Measurements from ENCODE around the gene SMTN.
"Not testable (repeated sequence)": the region's sequence is repeated elsewhere in the genome, so short reads cannot be mapped to it uniquely, and the experiment has no call there.

The SMTN gene

GRCh38 chr22:31073545-31074145 lies 7.5 kb upstream of the SMTN start:
- not testable (repeated sequence) for DNase-seq

GRCh38 chr22:31075961-31076360 lies 5.2 kb upstream of the SMTN start:
- no peak for DNase-seq

DNA sequence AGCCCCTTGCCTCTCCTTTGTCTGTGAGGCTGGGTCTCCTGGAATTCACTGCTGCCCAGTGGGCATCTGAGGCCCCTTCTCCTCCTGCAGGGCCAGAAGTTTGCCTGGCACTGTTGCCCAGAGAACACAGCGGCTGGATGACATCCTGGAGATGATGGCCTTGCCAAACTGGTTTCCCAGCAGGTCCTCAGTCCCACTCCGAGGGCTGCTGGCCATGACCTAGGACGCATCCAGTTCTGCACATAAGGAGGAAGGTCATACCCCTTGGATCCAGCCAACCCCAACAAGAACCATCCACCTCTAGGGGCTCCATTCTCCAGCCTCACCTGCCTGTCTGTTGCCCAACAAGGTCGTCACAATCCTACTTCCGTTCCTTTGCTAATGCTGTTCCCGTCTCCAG lies 3.4 kb upstream of the SMTN start:
- DNase-seq: no peak

GRCh38 chr22:31078389-31078788 lies 2.7 kb upstream of the SMTN start:
- DNase-seq: not testable (repeated sequence)

- no peak for DNase-seq
Measured at GRCh38 chr22:31079095-31079642, 1.9 kb upstream of the SMTN start.

DNA sequence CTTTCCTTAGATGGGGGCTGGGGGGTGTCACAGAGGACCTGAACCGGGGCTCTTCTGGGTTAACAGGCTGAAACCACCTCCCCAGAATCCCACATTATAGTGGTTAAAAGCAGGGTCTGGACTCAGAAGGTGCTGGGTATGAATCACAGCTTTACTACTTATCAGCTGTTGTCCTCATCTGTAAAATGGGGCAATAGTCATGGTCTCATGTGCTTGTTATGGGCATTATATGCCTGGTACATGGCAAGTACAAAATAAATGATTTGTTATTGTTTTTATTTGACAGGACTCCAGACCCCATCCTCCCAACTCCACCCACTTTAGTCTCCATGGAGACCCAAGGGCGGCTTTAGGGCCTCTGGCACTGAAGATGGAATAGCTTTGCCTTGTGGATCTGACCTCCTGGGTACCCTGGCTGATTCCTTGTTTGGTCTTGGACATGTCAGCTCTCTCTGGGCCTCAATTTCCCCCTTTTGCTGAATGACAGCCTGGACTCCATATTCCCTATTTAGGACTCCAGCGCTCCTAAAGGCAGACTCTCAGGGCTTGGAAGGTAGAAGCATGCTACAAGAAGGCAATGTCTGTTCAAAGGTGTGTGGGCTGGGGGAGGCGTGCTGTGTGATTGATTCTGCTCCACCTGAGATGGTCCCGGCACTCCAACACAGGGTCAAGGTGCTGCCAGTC lies 812 bp upstream of the SMTN start:
- no peak for DNase-seq

DNA sequence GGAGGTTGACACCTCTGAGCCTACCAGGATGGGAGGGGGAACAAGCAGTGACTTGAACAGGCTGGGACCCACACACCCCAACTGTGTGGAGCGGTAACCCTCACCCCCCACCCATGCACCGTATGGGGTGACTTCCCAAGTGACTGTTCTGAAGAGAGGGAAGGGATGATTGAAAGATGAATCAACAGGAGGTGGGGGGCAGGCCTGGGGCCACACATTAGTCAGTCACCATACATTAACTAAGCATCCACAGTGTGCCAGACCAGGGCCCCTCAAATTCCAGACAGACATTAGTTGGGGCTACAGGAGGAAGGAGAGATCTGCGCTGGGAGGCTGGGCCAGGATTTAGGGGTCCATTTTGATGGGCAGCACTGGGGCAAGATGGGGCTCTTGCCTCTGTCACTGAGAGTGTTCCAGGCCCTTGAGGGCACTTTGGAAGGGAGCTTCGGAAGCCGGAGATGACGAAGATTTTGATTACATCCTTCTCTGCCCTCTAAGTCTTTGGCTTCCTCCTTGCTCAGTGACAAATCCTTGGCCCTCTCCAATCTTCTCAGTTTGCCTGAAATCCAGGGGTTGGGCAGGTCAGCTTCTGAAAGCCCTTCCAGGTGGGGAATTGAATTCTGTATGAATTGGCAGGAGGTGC lies 966 bp downstream of the SMTN start:
- no peak for DNase-seq

DNA sequence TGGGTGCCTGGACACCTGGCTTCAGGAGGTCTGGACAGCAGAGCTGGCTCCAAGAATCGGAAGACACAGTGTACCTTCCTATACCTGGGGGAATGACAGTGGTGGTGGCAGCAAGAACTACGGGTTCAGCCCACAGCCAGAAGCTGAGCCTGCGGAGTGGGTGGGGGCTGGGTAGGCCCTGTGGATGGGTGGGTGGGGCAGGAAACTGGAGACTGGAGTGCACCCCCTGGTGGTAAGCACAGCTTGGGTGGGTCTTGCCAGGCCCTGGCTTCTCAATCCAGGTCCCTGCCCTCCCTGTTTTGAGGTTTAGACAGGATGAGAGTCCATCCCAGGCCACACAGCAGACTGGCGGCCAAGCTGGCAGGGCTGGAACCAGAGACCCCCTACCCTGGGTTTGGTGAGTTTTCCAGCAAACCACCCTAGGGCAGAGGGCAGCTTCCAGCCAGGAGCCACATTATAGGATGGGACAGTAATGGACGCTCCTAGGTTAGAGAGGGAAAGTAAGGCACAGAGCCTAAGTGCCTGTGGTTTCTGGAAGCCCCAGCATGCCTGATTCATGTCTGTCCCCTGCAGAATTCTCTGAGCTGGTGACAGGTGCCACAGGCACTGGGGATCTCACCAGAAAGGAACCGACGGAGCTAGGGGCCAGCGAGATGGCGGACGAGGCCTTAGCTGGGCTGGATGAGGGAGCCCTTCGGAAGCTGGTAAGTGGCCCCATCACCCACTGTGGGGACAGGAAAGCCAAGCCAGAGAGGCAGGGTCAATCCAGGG lies 1.7 kb downstream of the SMTN start:
- peak; percentile 77 for DNase-seq

DNA sequence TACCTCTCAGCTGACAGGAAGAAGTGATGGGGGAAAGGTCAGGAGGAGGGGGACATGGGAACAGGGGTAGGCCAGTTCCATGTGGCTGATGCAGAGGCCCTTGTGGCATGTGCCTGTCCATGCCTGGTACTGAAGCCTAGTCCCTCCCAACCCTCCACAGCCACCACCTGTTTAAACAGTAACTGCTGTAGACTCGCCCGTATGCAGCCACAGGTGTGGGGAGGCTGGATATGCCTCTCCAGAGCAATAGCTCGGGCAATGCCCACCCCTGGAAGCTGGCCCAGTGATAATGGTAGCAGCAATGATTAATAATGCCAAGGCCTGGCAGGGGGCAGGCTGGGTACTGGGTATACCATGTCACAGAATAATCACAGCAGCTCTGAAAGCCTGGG lies 2.3 kb downstream of the SMTN start:
- DNase-seq: no peak

GRCh38 chr22:31083923-31084810 lies 3.0 kb downstream of the SMTN start:
- DNase-seq: no peak

- peak; percentile 75 for DNase-seq
Measured at GRCh38 chr22:31084811-31085492, 3.8 kb downstream of the SMTN start.

GRCh38 chr22:31085493-31085824 lies 4.3 kb downstream of the SMTN start:
- DNase-seq: no peak

DNA sequence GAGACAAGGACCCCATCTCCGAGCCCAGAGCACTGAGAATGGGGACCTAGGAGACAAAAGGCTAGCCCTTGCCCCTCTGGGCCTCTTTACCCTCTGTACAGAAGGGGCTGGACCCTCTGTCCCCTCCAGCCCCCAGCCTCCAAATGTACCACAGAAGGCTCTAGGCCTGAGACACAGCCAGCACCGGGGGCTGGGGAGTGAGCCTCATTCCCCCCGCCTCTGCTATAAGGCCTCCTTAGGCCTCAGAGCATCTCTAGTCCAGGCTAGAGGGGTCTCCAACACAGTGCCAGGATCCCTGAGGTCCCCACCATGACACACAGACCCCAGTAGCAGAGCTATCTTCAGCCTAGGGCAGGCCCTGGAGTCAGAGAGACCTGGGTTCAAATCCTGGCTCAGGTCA lies 4.8 kb downstream of the SMTN start:
- DNase-seq: no peak

- DNase-seq: no peak
Measured at GRCh38 chr22:31086703-31087330, 5.7 kb downstream of the SMTN start.

DNA sequence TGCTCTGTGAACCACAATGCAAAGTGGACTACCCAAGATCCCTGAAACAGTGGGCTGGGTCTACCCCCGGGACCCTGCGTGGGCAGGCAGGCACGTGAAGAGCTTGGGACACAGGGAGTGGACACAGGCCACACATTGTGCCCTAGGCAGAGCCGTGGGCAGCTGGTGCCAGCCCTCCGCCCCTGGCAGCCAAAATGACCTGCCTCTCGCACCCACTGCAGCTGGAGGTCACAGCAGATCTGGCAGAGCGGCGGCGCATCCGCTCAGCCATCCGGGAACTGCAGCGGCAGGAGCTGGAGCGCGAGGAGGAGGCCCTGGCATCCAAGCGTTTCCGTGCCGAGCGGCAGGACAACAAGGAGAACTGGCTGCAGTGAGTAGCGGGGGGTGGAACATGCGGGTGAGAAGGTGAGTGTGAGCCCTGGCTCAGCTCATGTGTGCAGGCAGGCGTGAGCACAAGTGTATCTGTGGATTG lies 6.7 kb downstream of the SMTN start:
- no peak for DNase-seq

GRCh38 chr22:31088233-31088986 lies 7.3 kb downstream of the SMTN start:
- DNase-seq: no peak

DNA sequence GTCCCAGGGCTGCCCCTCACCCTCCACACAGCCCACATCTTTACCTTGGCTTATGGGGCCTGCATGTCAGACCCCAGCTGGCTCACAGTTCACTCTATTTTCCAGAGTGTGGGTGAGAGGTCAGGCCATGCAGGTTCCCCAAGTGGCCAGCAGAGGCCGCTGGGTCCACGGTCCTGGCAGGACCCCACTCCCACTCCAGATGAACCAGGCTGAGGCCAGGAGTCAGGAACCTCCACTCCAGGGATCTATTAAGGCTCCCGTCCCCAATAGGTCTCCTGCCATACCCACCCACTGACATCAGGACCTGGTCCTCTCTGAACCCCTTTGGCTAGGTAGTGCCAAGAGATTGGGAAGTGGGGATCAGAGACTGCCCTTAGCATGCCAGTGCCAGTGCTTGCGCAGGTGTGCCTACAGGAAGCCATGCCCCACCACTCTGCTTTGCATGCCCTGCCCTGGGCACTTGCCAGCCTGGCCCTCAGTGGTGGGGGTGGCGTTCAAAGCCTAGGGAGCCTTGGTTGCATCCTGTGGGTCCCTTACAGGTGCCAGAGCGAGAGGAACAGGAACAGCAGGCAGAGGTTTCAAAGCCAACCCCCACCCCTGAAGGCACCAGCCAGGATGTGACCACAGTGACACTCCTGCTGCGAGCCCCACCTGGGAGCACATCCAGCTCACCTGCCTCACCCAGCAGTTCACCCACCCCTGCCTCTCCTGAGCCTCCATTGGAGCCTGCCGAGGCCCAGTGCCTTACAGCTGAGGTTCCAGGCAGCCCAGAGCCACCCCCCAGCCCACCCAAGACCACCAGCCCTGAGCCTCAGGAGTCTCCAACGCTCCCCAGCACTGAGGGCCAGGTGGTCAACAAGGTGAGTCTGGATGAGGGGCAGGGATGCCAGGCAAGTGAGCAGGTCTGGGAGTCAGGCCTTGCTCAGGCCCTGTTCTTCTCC lies 8.3 kb downstream of the SMTN start:
- DNase-seq: peak; percentile 72

- DNase-seq: no peak
Measured at GRCh38 chr22:31090217-31091085, 9.3 kb downstream of the SMTN start.
